Measurements from ENCODE around the gene RLIM.
"Not testable (repeated sequence)": the region's sequence is repeated elsewhere in the genome, so short reads cannot be mapped to it uniquely, and the experiment has no call there.

RLIM gene, protein sequence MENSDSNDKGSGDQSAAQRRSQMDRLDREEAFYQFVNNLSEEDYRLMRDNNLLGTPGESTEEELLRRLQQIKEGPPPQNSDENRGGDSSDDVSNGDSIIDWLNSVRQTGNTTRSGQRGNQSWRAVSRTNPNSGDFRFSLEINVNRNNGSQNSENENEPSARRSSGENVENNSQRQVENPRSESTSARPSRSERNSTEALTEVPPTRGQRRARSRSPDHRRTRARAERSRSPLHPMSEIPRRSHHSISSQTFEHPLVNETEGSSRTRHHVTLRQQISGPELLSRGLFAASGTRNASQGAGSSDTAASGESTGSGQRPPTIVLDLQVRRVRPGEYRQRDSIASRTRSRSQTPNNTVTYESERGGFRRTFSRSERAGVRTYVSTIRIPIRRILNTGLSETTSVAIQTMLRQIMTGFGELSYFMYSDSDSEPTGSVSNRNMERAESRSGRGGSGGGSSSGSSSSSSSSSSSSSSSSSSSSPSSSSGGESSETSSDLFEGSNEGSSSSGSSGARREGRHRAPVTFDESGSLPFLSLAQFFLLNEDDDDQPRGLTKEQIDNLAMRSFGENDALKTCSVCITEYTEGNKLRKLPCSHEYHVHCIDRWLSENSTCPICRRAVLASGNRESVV

GRCh38 chrX:74614093-74614909, at the start of gene RLIM:
Gene RLIM (minus strand): TSS chrX:74614624. CDS start chrX:74595977, 18,647 bp downstream.
- DNase-seq (ENCODE audit: low read depth in 1 of 2, low spot score in 1 of 2), result peak; percentile 79 to 81

GRCh38 chrX:74656079-74656745, 41.8 kb upstream of the RLIM start:
- no peak for DNase-seq (ENCODE audit: low read depth in 1 of 2, low spot score in 1 of 2)

DNA sequence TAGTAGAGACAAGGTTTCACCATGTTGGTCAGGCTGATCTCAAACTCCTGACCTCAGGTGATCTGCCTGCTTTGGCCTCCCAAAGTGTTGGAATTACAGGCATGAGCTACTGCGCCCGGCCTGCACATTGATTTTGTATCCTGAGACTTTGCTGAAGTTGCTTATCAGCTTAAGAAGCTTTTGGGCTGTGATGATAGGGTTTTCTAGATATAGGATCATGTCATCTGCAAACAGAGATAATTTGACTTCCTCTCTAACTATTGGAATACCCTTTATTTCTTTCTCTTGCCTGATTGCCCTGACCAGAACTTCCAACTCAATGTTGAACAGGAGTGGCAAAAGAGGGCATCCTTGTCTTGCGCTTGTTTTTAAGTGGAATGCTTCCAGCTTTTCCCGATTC, 40.5 kb upstream of the RLIM start:
- not testable (repeated sequence) for DNase-seq (ENCODE audit: low read depth in 1 of 2, low spot score in 1 of 2)

DNA sequence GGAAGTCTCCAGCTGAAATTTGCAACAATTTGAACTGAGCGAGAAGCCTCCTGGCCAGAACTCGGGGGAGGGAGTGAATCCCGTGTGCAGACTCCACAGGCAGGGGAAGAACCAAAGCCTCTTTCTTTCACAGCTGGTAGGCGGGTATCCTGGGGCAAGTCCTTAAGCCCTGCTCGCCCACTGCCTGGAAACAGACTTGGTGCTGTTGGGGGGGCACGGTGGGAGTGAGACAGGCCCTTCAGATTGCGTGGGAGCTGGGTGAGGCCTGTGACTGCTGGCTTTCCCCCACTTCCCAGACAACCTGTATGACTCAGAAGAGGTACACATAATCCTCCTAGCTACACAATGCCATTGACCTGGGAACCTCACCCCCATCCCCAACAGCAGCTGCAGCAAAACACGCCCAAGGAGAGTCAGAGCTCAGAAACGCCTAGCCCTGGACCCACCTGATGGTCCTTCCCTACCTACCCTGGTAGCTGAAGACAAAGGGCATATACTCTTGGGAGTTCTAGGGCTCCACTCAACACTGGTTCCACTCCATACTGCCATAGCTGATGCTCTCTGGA, 22.4 kb upstream of the RLIM start:
- no peak for DNase-seq (ENCODE audit: low read depth in 1 of 2, low spot score in 1 of 2)

DNA sequence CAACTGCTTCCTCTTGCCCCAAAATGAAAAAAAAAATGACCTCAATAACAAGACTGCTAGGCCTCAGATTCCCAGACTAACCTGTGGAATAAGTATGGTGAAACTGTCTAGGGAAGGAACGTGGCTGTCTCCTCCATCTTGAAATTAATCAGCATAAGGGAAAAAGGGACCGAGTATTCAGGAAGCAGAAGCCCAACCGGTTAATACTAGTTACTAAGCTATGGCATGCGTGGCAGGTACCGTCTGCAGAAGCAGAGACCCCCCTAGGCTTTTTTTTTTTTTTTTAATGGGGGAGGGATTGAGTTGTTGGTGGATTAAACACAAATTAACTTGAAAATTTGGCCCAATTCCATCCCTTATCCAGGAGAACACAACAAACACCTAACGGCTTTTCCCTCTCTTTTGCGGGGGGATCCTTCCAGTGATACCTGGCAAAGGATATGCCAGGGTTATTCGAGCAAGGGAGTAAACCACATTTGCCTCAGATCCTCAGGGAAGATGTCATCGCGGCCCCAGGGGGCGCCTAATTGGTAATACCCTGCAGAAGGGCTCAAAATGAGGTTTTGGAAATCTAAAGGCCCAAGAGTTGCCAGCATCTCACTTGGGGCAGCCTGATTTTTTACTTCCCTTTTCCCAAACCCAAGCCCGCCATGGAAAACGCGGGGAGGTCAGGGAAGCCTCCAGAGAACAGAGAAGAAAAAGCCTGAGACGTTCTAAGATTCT, 893 bp downstream of the RLIM start:
- no peak for DNase-seq (ENCODE audit: low read depth in 1 of 2, low spot score in 1 of 2)

DNA sequence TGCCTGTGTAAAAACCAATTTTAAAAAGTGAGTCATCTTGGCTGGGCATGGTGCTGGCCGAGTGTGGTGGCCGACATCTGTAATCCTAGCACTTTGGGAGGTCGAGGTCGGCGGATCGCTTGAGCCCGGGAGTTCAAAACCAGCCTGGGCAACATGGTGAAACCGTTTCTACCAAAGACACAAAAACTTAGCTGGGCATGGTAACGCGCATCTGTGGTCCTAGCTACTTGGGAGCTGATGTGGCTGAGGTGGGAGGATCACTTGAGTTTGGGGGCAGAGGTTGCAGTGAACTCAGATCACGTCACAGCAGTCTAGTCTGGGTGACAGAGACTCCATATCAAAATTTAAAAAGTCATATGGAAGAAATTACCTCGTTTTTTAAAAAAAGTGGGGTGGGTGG, 7.6 kb downstream of the RLIM start:
- no peak for DNase-seq (ENCODE audit: low read depth in 1 of 2, low spot score in 1 of 2)

GRCh38 chrX:74606342-74606741, 8.1 kb downstream of the RLIM start:
- no peak for DNase-seq (ENCODE audit: low read depth in 1 of 2, low spot score in 1 of 2)

GRCh38 chrX:74603040-74603439, 11.4 kb downstream of the RLIM start:
- no peak for DNase-seq (ENCODE audit: low read depth in 1 of 2, low spot score in 1 of 2)

DNA sequence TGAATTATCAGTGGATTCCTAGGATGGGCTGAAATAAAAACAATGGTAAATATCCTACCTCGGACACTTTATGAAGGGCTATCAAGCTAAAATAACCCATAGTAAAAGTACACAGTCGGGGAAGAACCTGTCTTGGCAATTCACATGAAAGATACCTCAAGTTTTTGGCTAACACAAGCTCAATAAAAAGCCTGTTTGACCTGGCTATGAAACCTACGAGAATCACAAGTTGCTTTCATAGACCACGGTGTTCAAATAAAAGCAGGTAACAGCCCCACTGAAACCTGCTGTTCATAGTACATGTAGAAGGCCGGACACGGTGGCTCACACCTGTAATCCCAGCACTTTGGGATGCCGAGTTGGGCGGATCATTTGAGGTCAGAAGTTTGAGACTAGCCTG, 12.3 kb downstream of the RLIM start:
- DNase-seq (ENCODE audit: low read depth in 1 of 2, low spot score in 1 of 2), result no peak

DNA sequence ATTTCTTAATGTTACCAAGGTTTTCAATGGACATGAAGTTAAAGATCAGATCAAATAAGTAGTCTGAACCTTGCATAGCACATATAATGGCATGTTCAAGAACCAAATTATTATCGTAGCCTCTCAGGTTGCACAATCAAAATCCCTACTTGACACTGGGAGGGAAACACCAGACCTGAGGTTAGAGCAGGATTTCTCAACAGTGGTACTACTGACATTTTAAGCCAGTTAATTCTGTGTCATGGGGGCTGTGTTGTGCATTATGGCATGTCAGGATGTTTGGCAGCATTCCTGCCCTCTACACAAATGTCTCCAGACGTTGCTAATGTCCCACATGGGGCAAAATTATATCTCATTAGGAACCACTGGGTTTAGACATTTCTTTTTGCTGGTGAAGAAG, 20.8 kb downstream of the RLIM start:
- DNase-seq (ENCODE audit: low read depth in 1 of 2, low spot score in 1 of 2), result no peak

DNA sequence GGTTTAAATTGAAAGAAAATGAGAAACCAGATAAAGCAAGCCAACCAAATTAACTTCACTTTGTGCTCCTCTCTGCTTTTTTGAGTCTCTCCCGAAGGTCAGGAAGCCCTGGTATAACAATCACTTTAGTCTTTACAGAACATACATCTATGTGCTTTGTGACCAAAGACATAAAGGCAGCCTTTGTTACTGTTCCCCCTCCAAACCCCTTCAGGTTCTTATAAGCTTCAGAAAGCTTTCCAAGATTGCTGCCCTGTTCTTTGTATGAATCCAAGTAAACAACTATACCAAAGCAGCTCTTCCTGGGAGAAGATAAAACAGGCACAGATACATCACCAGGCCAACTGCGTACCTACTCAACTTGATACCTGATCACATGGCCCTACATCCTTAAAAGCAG, 28.7 kb downstream of the RLIM start:
- no peak for DNase-seq (ENCODE audit: low read depth in 1 of 2, low spot score in 1 of 2)

- no peak for DNase-seq (ENCODE audit: low read depth in 1 of 2, low spot score in 1 of 2)
These were observed 34.7 kb downstream of the RLIM start for GRCh38 chrX:74579597-74580198.

DNA sequence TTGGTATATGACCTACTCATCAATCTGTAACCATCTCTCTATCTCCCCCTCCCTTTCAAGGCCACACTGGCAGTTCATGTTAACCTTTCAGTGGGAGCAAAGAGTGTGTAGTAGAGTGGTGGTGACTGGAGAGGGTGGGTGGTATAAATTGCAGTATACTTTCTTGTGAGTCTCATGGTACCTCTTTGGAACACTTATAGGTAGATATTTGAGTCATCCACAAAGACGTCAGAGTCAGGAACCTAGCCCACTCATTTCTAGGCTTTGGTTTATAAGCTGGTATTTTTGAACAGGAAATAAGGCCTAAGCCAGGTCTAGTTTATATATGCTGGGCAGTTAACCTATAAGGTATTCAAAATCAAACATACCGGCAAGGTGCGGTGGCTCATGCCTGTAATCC, 36.3 kb downstream of the RLIM start:
- no peak for DNase-seq (ENCODE audit: low read depth in 1 of 2, low spot score in 1 of 2)

GRCh38 chrX:74557378-74557777, 57.0 kb downstream of the RLIM start:
- no peak for DNase-seq (ENCODE audit: low read depth in 1 of 2, low spot score in 1 of 2)

DNA sequence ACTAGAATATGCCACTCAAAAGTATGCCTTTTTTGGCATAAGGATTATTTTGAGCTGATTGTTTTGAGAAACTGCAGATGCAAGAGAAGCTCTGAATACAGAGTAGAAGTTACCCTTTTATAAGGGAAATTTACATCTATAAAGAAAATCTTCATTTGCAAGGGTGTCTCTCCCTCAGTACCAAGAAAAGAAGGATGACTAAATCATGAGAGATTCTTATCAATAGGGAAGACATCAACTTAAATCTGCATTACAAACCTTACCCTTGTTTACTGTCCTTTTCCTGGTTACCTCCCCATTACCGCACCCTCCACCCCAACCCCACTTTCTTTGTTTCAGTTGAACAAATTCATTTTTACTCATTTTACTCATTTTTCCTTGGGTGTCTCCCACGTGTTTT, 62.5 kb downstream of the RLIM start:
- no peak for DNase-seq (ENCODE audit: low read depth in 1 of 2, low spot score in 1 of 2)

DNA sequence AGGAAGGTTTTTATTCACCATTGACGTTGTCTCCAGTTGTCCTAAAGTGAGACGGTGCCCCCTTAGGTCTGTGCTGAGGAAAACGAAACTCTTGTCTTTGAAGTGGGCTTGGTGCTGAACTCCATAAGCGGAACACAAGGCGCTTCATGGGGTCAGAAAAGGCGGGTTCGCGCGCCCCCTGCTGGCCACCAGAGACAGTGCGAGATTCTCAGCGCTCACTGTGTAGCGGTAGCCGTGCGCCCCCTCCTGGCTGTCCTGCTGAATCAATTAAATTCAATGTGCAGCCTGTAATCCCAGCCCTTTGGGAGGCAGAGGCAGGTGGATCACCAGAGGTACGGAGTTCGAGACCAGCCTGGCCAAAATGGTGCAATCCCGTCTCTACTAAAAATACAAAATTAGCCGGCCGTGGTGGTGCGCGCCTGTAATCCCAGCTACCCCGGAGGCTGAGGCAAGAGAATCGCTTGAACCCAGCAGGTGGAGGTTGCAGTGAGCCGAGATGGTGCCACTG, 64.1 kb downstream of the RLIM start:
- peak; percentile 56 to 67 for DNase-seq (ENCODE audit: low read depth in 1 of 2, low spot score in 1 of 2)

GRCh38 chrX:74546984-74547383, 67.4 kb downstream of the RLIM start:
- DNase-seq (ENCODE audit: low read depth in 1 of 2, low spot score in 1 of 2), result no peak

- DNase-seq (ENCODE audit: low read depth in 1 of 2, low spot score in 1 of 2), result no peak
These were observed 68.4 kb downstream of the RLIM start for GRCh38 chrX:74545880-74546523.

DNA sequence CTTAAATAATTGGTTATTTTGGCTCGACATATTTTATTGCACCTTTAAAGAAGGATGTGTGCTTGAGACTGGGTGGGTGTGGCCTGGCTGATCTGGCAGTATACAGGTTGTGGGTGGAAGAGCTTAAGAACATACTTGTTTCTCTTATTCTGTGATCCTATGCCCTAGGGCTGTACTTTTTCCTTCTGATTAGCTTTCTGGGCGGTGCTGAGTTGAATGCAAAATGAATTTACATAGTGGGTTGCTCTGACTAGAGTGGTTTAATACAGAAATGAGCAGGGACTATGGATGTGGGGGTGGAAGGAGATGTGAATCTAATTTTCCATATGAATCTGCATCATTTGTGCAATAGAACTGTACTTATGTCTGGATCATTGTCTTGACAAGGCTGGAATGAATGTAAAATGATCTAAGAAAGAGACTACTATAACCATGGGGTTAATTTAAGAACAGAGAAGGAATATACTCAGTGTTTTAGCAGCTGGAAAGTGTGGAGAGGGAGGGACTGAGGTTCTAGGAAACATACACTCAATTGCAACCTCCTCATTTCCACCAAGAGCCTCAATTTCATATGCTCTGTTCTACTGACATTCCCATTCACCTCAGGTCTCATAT, 73.7 kb downstream of the RLIM start:
- no peak for DNase-seq (ENCODE audit: low read depth in 1 of 2, low spot score in 1 of 2)

Measured in stimulated activated CD4-positive, alpha-beta T cell treated with anti-CD3 and anti-CD28 coated beads, Interleukin-15, amount 100 ng/mL, for 1 hour (primary cell).